Measurements from ENCODE around the gene HLA-DOA. TPM values are rescaled to one million over a fixed set of nuclear protein-coding genes. Genes with fewer than 3 reads are reported as not detected.

The HLA-DOA gene
- polyA plus RNA-seq, 1 donor (not counting 4 experiments of a cell fraction or from before 2014, with no cell fraction given), result not detected

GRCh38 chr6:32971242-32971580 lies 38.2 kb downstream of the HLA-DOA start:
- Histone ChIP-seq H3K79me2 (ENCODE audit: control insufficient read depth, insufficient read depth, low read length) (peaks cover 52% of the 10 kb centered on the region), H3K27me3 (ENCODE audit: control insufficient read depth, extremely low read depth, insufficient read depth, low read length) (no peaks in the 10 kb centered on the region), H3K4me2 (ENCODE audit: control insufficient read depth, extremely low read depth, insufficient read depth, low read depth, low read length) (peak overlapping the region; percentile 73), H3K9ac (ENCODE audit: control insufficient read depth, extremely low read depth, insufficient read depth, low read length) (peak overlapping the region; percentile 100), H3K9me1 (ENCODE audit: control insufficient read depth, extremely low read depth, insufficient read depth, low read length) (peaks cover under 1% of the 10 kb centered on the region), H3K27ac (ENCODE audit: control insufficient read depth, insufficient read depth, low read length) (peak overlapping the region; percentile 100), H3K4me1 (ENCODE audit: control insufficient read depth, extremely low read depth, insufficient read depth, low read length) (peaks cover 24% of the 10 kb centered on the region), H3K9me3 (ENCODE audit: control insufficient read depth, low read depth, low read length) (no peaks in the 10 kb centered on the region), H4K20me1 (ENCODE audit: control insufficient read depth, extremely low read depth, insufficient read depth, low read length) (peaks cover 39% of the 10 kb centered on the region), H2AFZ (ENCODE audit: control insufficient read depth, low read length) (no peak overlapping the region), H3K36me3 (ENCODE audit: control insufficient read depth in 2 of 2, extremely low read depth in 1 of 2, insufficient read depth in 2 of 2, low read length in 2 of 2) (peaks cover 28 to 42% of the 10 kb centered on the region in 2 experiments), H3K4me3 (ENCODE audit: control insufficient read depth in 2 of 3, extremely low read depth in 1 of 3, insufficient read depth in 2 of 3, low read depth in 1 of 3, low read length in 3 of 3) (peak overlapping the region; percentile 58 to 87 (median 79))
- FAIRE-seq (no peak), DNase-seq (ENCODE audit: low read depth, low spot score) (no peak)
- dilution Hi-C loops (cut with MboI; ENCODE audit: extremely low pct_ligation_motif_present, low sequenced_read_pairs), result no loop called here
- TF ChIP-seq CTCF (optimal IDR thresholded peaks at IDR 0.05 in 1 of 3, IDR thresholded peaks at IDR 0.05 in 1 of 3, conservative IDR thresholded peaks at IDR 0.05 in 1 of 3; ENCODE audit: extremely low read depth in 1 of 3, insufficient read depth in 2 of 3, low read length in 3 of 3) (no peak), EZH2 (IDR thresholded peaks at IDR 0.05; ENCODE audit: low read length) (no peak)

- H3K9me1 ChIP-seq (ENCODE audit: control insufficient read depth, extremely low read depth, insufficient read depth, low read length), result no peaks in the 10 kb centered on the region
- dilution Hi-C loops (cut with MboI; ENCODE audit: extremely low pct_ligation_motif_present, low sequenced_read_pairs), result no loop called here
- no peak overlapping the region for H2AFZ ChIP-seq (ENCODE audit: control insufficient read depth, low read length)
- H3K79me2 ChIP-seq (ENCODE audit: control insufficient read depth, insufficient read depth, low read length), result peaks cover 46% of the 10 kb centered on the region
- DNase-seq (ENCODE audit: low read depth, low spot score) (no peak), FAIRE-seq (no peak)
- H3K4me2 ChIP-seq (ENCODE audit: control insufficient read depth, extremely low read depth, insufficient read depth, low read depth, low read length), result peak overlapping the region; percentile 74
- H3K27ac ChIP-seq (ENCODE audit: control insufficient read depth, insufficient read depth, low read length), result peak overlapping the region; percentile 100
- TF ChIP-seq CTCF (optimal IDR thresholded peaks at IDR 0.05 in 1 of 3, IDR thresholded peaks at IDR 0.05 in 1 of 3, conservative IDR thresholded peaks at IDR 0.05 in 1 of 3; ENCODE audit: extremely low read depth in 1 of 3, insufficient read depth in 2 of 3, low read length in 3 of 3) (no peak), EZH2 (IDR thresholded peaks at IDR 0.05; ENCODE audit: low read length) (no peak)
- peaks cover 22 to 36% of the 10 kb centered on the region in 2 experiments for H3K36me3 ChIP-seq (ENCODE audit: control insufficient read depth in 2 of 2, extremely low read depth in 1 of 2, insufficient read depth in 2 of 2, low read length in 2 of 2)
- H3K9ac ChIP-seq (ENCODE audit: control insufficient read depth, extremely low read depth, insufficient read depth, low read length), result peak overlapping the region; percentile 100
- no peaks in the 10 kb centered on the region for H3K27me3 ChIP-seq (ENCODE audit: control insufficient read depth, extremely low read depth, insufficient read depth, low read length)
- H3K9me3 ChIP-seq (ENCODE audit: control insufficient read depth, low read depth, low read length), result no peaks in the 10 kb centered on the region
- H4K20me1 ChIP-seq (ENCODE audit: control insufficient read depth, extremely low read depth, insufficient read depth, low read length), result peaks cover 33% of the 10 kb centered on the region
- H3K4me1 ChIP-seq (ENCODE audit: control insufficient read depth, extremely low read depth, insufficient read depth, low read length), result peaks cover 19% of the 10 kb centered on the region
- H3K4me3 ChIP-seq (ENCODE audit: control insufficient read depth in 2 of 3, extremely low read depth in 1 of 3, insufficient read depth in 2 of 3, low read depth in 1 of 3, low read length in 3 of 3), result peak overlapping the region; percentile 58 to 87 (median 79)
These were observed 38.8 kb downstream of the HLA-DOA start for GRCh38 chr6:32970413-32971241.

All from keratinocyte (primary cell).